Endothelial cell (in vitro differentiated cells): ENCODE results near the gene LVRN. TPM values are rescaled to one million over a fixed set of nuclear protein-coding genes. Genes with fewer than 3 reads are reported as not detected.

Experiments
- DNase-seq: peaks from one replicate; pipeline ENCODE4 v3.0.0; 2021; ENCODE audit warnings: low spot score
- H3K27ac Mint-ChIP-seq: one replicate; pipeline ENCODE4 v1.8.0; 2021; ENCODE audit warnings: mixed read lengths, inconsistent platforms; ENCODE audit not compliant: unreplicated experiment
- H3K27me3 Mint-ChIP-seq: one replicate; pipeline ENCODE4 v1.8.0; 2021; ENCODE audit warnings: mild to moderate bottlenecking, moderate library complexity, mixed read lengths, inconsistent platforms; ENCODE audit not compliant: unreplicated experiment
- H3K36me3 Mint-ChIP-seq: one replicate; pipeline ENCODE4 v1.8.0; 2021; ENCODE audit warnings: mild to moderate bottlenecking, low read depth, mixed read lengths, inconsistent platforms; ENCODE audit not compliant: unreplicated experiment
- H3K4me1 Mint-ChIP-seq: one replicate; pipeline ENCODE4 v1.8.0; 2021; ENCODE audit warnings: mild to moderate bottlenecking, mixed read lengths, inconsistent platforms; ENCODE audit not compliant: unreplicated experiment
- H3K4me3 Mint-ChIP-seq: one replicate; pipeline ENCODE4 v1.8.0; 2021; ENCODE audit warnings: mild to moderate bottlenecking, mixed read lengths, inconsistent platforms; ENCODE audit not compliant: unreplicated experiment
- H3K9me3 Mint-ChIP-seq: one replicate; pipeline ENCODE4 v1.8.0; 2021; ENCODE audit warnings: mixed read lengths, inconsistent platforms; ENCODE audit not compliant: unreplicated experiment
- CTCF ChIP-seq: fragments of 200-600 bp; sonication (generic); IDR thresholded peaks from one replicate; pipeline ENCODE4 v1.5.0; 2021; ENCODE audit warnings: antibody characterized with exemption; ENCODE audit not compliant: unreplicated experiment
- total RNA-seq: library from RNA; stranded (reverse); fragmentation: NEBNext Ultra II Directional; extraction: Animal tissue kit (Norgen Biotek cat#: 25700); gene quantifications from one replicate; pipeline ENCODE4 v1.2.1, GENCODE V29; 2021; ENCODE audit not compliant: unreplicated experiment

The LVRN gene
- total RNA-seq, 1 donor from 2014 or later: 1.3 TPM

GRCh38 chr5:115977096-115977495, 14.8 kb downstream of the LVRN start:
- DNase-seq: no peak
- TF ChIP-seq CTCF: no peak
- no peaks in the 10 kb centered on the region for H3K36me3 Mint-ChIP-seq

GRCh38 chr5:115977988-115978387, 15.7 kb downstream of the LVRN start:
- H3K9me3 Mint-ChIP-seq: no peaks in the 10 kb centered on the region
- H3K4me3 Mint-ChIP-seq: no peak overlapping the region
- no peak for TF ChIP-seq CTCF
- no peak overlapping the region for H3K27ac Mint-ChIP-seq
- no peaks in the 10 kb centered on the region for H3K36me3 Mint-ChIP-seq
- DNase-seq: no peak
- peaks cover 9% of the 10 kb centered on the region for H3K4me1 Mint-ChIP-seq
- H3K27me3 Mint-ChIP-seq: no peaks in the 10 kb centered on the region

More at GRCh38 chr5:115977096-115977495, 14.8 kb downstream of the LVRN start:
- Mint-ChIP-seq H3K27me3 (no peaks in the 10 kb centered on the region), H3K9me3 (no peaks in the 10 kb centered on the region), H3K4me1 (peaks cover 9% of the 10 kb centered on the region), H3K27ac (no peak overlapping the region), H3K4me3 (no peak overlapping the region)

GRCh38 chr5:115978779-115979178, 16.5 kb downstream of the LVRN start:
- DNase-seq: no peak
- Mint-ChIP-seq H3K9me3 (no peaks in the 10 kb centered on the region), H3K27ac (no peak overlapping the region), H3K36me3 (no peaks in the 10 kb centered on the region), H3K4me1 (peaks cover 9% of the 10 kb centered on the region), H3K4me3 (no peak overlapping the region), H3K27me3 (no peaks in the 10 kb centered on the region)
- TF ChIP-seq CTCF: no peak

- Mint-ChIP-seq H3K27ac (no peak overlapping the region), H3K27me3 (no peaks in the 10 kb centered on the region), H3K4me3 (no peak overlapping the region), H3K36me3 (no peaks in the 10 kb centered on the region), H3K4me1 (peaks cover 9% of the 10 kb centered on the region), H3K9me3 (no peaks in the 10 kb centered on the region)
- DNase-seq: no peak
- TF ChIP-seq CTCF: no peak
These were observed 17.1 kb downstream of the LVRN start for GRCh38 chr5:115979201-115980041.

GRCh38 chr5:115983519-115983918, 21.2 kb downstream of the LVRN start:
- Mint-ChIP-seq H3K9me3 (no peaks in the 10 kb centered on the region), H3K4me1 (peaks cover 9% of the 10 kb centered on the region), H3K27ac (no peak overlapping the region), H3K4me3 (no peak overlapping the region), H3K36me3 (no peaks in the 10 kb centered on the region), H3K27me3 (no peaks in the 10 kb centered on the region)
- no peak for TF ChIP-seq CTCF
- DNase-seq: no peak
